Esophagus muscularis mucosa (tissue), 3 donors: ENCODE data around the gene EFCAB14.
"Not testable (repeated sequence)": the region's sequence is repeated elsewhere in the genome, so short reads cannot be mapped to it uniquely, and the experiment has no call there.

Experiments used
- POLR2A ChIP-seq: fragments of 450-650 bp; IDR thresholded peaks from one replicate; pipeline ENCODE4 v1.6.1; 2017; ENCODE audit warnings: antibody characterized with exemption, moderate library complexity, mild to moderate bottlenecking, low read depth
- TF ChIP-seq, protein P1 (sequence below), 3 experiments: fragments of 200-600 bp in 2 of 3; fragments of 450-650 bp in 1 of 3; sonication (generic) in 2 of 3; IDR thresholded peaks; one replicate each; pipeline ENCODE4 v1.5.1; 2017 to 2019; ENCODE audit warnings: antibody characterized with exemption in 3 of 3, mild to moderate bottlenecking in 2 of 3, moderate library complexity in 1 of 3

GRCh38 chr1:46694676-46695075, 24.2 kb downstream of the EFCAB14 start:
- TF ChIP-seq, protein P1, sequence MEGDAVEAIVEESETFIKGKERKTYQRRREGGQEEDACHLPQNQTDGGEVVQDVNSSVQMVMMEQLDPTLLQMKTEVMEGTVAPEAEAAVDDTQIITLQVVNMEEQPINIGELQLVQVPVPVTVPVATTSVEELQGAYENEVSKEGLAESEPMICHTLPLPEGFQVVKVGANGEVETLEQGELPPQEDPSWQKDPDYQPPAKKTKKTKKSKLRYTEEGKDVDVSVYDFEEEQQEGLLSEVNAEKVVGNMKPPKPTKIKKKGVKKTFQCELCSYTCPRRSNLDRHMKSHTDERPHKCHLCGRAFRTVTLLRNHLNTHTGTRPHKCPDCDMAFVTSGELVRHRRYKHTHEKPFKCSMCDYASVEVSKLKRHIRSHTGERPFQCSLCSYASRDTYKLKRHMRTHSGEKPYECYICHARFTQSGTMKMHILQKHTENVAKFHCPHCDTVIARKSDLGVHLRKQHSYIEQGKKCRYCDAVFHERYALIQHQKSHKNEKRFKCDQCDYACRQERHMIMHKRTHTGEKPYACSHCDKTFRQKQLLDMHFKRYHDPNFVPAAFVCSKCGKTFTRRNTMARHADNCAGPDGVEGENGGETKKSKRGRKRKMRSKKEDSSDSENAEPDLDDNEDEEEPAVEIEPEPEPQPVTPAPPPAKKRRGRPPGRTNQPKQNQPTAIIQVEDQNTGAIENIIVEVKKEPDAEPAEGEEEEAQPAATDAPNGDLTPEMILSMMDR (IDR thresholded peaks at IDR 0.05): not testable (repeated sequence)
- TF ChIP-seq POLR2A: not testable (repeated sequence)
